GM19438 (cell line): ENCODE results near the gene ALK.
"Not testable (repeated sequence)": the region's sequence is repeated elsewhere in the genome, so short reads cannot be mapped to it uniquely, and the experiment has no call there.

Experiments
- ATAC-seq: cut with Tn5 transposase; IDR thresholded peaks from one replicate; pipeline ENCODE4 v1.9.1; 2021; ENCODE audit warnings: low read depth; ENCODE audit not compliant: unreplicated experiment

The ALK gene

DNA sequence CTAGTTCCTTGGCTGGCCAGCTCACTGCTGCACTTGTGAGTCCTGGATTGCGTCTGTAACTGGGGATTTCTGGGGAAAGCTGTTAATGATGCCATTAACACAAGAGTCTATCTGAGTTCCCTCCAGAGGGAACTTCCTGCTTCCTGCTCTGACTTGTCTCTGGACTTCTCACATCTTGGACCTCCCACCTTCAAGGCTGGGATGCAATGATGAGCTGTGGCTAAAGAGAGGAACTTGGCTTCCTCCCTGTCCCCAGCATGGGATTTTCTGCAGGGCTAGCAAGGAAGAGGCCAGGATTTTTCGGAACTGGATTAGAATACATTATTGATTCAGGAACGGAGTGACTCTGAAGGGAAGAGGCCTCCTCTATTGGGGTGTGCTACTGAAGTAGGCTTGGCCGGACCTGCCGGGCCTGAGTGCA, 650.7 kb downstream of the ALK start:
- ATAC-seq, result no peak

DNA sequence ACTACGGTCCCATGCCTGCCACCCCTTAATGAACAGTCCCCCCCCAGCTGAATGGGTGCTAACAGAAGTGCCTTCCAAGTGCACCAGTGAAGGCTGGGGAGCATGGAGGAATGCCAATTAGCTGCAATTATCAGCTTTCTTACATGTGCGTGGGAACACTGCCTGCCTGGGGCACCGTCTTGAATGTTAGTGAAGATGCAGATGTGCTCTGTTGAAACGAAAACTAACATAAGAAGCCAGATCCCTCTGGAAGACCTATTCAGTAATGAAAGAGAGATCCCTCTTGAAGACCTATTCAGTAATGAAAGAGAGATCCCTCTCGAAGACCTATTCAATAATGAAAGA, 651.6 kb downstream of the ALK start:
- no peak for ATAC-seq

DNA sequence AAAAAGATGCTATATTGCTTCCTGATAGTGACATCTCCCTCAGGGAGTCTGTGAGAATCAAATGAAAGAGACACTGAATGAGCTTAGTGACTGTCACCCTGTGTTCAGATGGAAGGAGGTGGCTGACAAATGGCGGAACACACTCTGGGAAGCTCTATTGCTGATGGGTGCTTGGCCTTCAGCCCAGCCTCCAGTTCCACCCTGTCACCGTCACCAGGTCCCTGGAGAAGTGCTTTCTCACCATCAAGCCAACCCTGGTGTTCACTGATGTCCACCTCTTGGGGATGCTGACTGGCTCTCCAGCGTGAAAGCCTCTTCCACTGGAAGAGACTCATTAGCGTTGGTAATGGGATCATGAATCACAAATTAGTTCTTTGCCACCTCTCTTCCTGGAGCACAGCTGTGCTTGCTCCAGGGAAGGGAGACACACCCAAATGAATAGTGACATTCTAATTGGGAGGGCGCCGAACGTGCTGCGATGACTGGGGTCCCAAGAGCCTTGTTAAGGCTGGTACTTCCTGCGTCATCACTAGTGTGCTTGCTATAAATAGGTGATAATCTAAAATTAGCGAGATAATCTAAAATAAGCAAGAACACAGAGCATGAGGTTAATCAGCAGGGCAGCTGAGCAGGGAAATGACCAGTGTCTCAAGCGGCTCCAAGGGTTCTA, 652.2 kb downstream of the ALK start:
- ATAC-seq, result no peak

DNA sequence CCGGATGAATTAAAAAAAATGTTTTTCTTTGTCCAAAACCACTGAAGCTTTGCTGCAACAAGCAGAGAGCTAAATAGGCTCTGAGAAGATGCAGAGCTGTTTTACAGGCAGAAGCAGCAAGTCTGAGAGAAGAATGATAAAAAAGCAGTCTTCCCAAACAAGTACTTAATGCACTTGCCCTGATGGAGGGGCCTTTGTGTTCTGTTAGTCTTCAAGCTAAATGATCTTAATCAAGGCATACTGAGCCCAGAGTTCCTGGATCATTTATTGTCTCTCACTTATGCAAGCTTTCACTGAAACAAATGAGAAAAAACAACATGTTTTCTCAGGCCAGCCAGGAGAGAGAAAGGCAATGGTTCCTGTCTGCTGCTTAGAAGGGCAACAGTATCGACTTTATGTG, 653.7 kb downstream of the ALK start:
- ATAC-seq, result no peak

DNA sequence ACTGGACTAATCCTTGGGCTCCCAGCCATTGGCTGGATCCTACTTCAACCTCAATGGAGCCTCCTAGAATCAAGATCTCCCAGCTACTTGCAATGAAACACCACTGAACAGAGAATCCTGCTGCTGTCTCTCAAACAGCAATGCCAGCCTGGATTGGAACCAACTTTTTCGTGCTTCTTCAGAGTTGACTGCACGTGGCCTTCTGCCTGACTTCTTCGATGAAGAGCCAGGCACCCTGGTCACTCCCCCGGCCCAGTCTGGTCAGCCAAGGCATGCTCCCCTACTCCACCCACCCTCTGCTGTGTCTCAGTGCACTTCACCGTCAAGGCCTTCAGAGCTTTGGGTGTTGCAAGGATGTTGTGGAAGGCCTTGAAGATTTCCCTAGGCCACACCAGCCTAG, 657.5 kb downstream of the ALK start:
- no peak for ATAC-seq

DNA sequence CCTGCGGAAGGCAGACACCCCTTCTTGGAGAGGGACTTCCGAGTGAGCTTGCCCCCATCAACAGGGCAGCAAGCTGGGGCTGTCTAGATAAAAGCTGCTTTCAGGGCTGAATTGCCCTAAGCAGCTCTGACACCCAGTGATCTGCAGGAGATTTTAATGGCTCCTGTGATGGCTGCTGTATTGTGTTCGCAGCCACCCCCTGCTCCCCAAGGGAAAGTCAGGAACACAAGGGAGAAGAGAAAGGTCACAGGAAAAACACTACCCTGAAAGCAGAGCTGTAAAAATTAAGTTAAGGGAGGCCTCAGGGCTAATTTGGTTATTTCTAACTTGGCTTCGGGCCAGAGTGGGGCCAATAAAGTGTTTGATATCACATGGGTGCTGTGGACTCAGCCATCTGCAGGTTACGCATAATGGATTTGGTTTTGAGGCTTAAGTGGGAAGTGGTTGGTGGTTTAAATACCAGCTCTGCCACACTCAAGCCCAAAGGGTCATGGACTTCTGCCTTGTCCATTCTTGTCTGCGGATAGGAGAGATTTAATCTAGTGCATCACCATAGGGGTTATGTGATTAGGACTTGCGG, 658.6 kb downstream of the ALK start:
- no peak for ATAC-seq

DNA sequence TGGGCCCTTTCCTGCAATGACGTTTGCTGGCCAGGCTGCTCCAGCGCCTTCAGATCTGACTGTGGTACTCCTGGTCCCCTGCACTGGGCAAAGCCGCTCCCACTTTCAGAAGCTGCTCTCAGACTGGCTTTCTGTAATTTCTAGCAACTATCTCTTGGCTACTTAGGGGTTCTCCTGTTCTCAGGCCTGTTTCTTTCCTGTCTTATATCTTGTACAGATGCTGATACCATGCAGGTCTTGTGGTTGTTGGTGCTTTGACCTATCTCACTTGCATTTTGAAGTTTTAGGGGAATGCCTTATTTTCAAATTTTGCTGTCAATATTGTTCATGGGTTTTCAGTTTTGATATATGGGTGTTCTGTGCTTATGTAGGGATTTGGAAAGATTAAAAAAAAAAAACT, 660.4 kb downstream of the ALK start:
- ATAC-seq, result no peak

DNA sequence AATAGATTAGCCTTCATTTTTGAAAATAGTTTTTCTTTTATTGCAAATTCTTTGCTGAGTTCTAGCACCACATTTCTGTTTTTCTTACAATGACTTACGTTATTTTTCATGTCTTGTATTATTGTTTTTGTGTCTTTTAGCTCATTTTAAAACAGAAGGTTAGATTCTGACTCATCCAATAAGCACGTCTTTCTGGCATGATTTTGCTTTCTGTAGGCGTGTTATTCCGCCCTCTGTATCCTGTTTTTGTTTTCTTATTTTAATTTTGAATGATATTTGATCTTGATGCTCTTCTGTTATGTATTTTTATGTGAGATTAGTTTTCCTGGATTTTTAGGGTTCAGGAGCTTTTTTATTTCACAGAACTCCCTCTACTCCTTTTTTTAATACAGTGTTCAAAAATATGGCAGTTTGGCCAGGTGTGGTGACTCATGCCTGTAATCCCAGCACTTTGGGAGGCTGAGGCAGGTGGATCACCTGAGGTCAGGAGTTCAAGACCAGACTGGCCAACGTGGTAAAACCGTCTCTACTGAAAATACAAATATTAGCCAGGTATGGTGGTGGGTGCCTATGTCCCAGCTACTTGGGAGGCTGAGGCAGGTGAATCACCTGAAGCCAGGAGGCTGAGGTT, 661.1 kb downstream of the ALK start:
- no peak for ATAC-seq

DNA sequence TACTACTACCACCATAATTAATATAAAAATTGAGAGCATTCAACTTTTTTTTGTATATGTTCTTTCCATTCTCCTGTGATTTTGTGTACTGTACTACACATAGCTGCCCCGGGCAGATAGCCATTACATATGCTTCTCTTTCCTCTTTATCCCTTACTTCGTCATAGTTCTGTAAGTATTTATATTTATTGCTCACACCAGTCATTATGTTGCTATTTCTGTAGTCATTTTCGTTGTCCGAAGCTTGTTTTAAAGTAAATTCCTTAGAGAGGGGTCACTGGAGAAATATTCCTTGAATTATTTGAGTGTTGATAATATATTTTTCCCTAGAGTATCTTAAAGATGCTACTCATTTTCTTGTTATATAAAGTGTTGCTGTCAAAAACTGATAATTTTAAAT, 662.2 kb downstream of the ALK start:
- no peak for ATAC-seq

DNA sequence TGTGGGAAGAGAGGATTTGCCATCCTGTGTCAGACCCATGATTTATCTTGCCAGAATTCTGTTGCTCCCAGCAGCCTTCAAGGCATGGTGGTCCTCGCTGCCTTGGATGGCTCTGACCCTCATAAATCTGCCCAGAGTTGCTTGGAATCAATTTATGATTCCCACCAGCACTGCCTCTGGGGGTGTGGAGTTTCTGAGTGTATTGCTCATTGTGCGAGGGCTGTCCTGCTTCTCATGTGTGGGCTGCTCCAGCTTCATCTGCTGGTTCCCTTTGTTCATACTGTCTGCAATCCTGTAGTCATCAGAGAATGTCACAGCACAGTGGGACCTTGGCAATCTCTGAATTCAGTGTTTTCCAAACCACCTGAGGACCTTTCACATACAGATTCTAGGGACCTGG, 666.4 kb downstream of the ALK start:
- no peak for ATAC-seq

DNA sequence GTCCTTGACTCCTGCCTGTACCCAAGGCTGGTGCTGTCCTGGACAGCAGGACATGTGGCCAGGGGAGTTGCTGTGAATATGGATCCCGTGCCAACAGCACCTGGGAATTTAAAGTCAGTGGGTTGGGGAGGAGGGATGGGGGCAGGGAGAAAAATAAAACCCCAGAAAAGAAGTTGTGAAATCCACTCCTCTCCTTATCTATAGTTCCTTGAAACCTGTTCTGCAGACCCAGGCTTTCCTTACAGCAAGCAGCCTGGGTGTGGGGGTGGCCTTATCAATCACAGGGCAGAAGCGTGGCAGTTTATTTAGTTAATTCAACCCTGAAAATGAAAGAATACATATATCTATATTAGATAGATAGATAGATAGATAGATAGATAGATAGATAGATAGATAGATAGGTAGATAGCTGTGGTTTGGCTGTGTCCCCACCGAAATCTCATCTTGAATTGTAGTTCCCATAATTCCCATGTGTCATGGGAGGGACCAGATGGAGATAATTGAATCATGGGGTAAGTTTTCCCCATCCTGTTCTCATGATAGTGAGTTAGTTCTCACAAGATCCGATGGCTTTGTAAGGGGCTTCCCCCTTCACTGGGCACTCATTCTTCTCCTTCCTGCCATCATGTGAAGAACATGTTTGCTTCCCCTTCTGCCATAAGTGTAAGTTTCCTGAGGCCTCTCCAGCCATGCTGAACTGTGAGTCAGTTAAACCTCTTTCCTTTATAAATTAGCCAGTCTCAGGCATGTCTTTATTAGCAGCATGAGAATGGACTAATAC, 667.7 kb downstream of the ALK start:
- ATAC-seq, result not testable (repeated sequence)

DNA sequence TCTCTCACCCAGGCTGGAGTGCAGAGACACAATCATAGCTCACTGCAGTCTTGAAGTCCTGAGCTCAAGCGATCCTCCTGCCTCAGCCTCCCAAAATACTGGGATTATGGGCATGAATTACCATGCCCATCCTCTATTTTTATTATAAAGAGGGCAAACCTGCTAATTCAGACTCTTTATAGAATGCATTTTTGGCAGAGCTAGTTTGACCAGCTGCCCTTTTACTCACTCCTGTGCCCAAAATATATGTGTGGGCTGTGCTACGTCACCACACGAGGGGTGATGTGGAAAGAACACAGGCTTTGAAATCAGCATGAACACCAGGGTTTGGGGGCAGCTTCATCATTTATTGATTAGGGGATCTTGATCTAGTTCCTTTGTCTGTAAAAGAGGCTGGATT, 668.4 kb downstream of the ALK start:
- ATAC-seq, result no peak

DNA sequence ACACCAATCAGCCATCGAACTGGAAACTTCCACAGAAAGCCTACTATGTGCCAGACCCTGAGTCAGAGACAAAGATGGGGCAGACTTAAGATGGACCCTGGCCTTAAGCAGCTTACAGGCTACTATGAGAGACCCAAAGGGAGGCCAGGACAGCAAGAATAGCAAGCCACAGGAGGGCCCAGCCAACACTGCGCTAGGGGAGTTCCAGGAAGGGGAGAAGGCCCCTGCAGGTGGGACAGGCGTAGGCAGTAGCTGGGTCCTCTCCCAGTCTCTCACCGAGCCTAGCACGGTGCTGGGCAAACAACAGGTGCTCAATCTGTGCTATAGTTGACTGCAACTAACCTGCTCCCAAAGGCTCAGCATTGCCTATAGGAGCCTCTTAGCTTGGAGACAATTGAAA, 670.0 kb downstream of the ALK start:
- no peak for ATAC-seq

DNA sequence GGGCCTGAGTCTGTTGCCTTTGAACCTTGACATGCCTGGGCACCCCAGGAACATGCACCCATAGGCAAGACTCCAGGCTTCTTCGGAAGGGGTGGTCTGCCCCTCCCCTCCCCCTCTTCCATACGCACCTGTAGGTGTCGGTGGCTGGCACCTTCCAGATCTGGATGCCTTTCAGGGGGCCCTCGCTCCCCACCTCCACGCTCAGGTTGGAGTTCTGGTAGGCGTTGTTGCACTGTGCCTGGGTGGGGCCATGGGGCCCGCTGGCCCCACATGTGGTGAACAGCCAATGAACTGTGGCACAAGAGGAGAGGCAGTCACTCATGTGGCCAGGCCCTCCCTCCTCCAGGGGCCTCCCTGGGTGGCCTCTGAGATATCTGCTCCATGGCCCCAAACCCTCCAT, 670.4 kb downstream of the ALK start:
- no peak for ATAC-seq

DNA sequence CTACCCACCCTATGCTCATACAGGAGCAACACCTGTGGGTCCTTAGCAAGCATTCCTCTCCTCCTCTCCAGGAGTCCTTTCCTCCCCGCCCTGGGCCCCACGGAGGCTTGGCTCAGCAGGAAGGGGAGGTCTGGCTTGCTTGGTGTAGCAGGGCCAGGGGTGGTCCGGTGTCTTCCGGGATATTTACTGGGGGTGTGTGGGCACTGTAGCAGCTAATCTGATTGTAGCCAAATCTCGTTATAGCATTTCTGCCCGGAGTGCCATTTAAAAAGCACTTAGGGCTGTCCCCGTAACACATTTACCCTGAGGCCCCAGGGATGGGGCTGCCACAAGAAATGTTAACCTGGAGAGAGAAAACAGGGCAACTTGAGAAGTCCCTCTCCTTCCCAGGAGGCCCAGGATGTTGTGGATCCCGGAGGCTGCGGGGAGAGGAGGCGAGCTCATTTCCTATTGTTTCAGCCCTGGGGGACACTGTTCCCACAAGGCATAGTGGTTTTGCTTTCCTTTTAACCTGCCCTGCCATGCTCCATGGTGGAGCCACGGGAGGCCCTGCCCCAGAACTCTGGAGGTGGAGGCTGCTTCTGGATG, 671.6 kb downstream of the ALK start:
- no peak for ATAC-seq

DNA sequence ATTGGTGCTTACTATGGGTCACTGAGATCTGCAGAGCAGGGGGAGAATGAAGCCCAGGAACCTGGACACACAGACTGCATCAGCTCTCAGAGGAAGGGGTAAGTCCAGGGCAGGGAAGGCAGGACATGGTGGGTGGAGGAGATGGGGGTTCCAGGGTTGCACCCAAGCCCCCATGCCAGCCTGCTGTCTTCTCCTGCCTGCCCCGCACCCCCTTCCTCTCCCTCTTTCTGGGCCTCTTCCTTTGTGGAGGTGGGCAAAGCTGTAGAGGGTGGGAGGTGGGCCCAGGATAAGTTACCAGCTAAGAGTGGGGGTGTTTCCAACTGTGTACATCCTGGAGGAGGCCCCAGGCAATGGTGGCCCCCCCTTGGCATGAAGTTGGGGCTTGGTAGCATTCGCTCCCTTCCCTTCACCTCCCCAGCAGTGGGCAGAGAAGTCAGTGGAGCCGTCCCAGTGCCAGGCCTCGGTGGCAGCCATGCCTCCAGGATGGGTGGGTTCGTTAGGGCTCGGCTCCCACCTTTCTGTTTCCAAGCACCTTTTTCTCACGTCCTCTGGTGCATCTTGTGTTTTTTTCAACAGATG, 674.0 kb downstream of the ALK start:
- no peak for ATAC-seq

DNA sequence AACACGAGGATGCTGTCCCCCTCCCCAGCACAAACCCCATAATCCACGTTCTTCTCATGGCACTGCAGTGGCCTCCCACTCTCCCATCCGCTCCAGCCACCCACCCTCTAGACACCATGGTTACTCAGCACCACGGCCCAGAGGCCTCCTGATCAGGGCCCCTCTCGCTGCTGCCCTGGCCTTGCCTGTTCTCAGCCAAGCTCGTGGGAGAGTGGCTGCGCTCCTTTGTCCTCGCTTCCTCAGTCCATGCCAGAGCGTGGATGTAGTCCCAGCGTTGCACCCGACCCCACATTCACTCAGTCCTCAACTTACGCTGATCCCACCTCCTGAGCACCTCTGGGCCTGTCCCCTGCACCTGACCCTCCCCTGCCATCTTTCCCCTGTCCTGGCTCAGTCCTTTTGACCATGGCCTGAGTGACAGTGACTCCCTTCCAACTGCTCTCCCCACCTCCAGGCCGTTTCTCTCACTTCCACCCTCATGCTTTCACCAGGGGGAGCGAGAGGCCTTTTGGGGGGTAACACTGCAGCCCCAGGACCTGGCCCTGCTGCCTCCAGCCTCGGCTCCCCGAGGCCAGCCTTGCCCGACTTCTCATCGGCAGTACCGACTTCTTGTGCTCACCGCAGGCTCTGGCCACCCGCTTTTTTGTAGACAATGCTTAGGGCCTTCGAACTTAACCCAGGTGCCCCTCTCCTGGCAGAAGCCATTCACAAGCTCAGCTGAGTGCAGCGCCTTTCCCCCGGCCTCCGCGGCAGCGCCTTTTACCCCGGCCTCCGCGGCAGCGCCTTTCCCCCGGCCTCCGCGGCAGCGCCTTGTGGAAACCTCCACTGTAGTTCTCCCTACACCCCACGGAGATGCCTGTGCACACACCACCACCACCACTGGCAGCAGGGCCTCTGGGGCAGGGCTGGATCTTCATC, 674.7 kb downstream of the ALK start:
- ATAC-seq, result no peak

DNA sequence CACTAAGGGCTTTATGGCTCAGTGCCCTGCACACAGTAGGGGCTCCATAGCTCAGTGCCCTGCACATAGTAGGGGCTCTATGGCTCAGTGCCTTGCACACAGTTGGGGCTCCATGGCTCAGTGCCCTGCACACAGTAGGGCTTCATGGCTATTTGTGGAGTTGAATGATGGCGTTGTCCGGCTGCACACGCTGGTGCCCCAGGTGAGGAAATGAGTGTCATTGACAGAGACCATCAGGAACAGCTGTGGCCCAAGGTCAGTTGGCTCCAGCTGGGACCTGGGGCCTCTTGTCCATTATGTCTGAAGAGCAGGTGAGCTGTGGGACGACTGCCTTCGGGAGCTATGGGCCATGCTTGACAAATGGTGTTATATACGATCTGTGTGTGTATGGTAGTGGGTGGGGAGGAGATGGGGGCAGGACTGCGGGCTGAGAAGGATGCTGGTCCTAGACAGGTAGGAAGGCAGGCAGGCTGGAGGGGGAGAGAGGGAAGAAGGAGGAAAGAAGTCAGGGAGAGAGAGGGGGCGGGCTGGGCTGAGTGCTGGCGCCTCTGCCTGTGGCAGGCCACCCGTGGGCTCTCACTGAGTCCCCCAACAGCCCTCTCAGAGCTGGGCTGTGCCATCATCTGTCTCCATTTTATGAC, 675.5 kb downstream of the ALK start:
- no peak for ATAC-seq

DNA sequence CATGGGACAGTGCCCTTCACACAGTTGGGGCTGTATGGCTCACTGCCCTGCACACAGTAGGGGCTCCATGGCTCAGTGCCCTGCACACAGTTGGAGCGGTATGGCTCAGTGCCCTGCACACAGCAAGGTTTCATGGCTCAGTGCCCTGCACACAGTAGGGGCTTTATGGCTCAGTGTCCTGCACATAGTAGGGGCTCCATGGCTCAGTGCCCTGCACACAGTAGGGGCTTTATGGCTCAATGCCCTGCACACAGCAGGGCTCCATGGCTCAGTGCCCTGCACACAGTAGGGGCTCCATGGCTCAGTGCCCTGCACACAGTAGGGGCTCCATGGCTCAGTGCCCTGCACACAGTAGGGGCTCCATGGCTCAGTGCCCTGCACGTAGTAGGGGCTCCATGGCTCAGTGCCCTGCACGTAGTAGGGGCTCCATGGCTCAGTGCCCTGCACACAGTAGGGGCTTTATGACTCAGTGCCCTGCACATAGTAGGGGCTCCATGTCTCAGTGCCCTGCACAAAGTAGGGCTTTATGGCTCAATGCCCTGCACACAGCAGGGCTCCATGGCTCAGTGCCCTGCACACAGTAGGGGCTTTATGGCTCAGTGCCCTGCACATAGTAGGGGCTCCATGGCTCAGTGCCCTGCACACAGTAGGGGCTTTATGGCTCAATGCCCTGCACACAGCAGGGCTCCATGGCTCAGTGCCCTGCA, 676.2 kb downstream of the ALK start:
- ATAC-seq, result not testable (repeated sequence)
